HepG2 (cell line): ENCODE data around the gene FIZ1. TPM values are rescaled to one million over a fixed set of nuclear protein-coding genes. Genes with fewer than 3 reads are reported as not detected.

Experiments
- CHD4 ChIP-seq: fragments of 200-600 bp; sonication (generic); IDR thresholded peaks from 2 replicates; pipeline ENCODE4 v1.7.0; 2017; ENCODE audit warnings: mild to moderate bottlenecking, low read length, borderline replicate concordance
- FOXC1 ChIP-seq: sonication (generic); formaldehyde crosslinking; IDR thresholded peaks from 2 replicates; pipeline ENCODE4 v1.8.0; 2022; ENCODE audit warnings: mild to moderate bottlenecking, missing genetic modification reagents, borderline replicate concordance
- FOXJ3 ChIP-seq: sonication (generic); formaldehyde crosslinking; IDR thresholded peaks from 2 replicates; pipeline ENCODE4 v1.4.0; 2020; ENCODE audit warnings: missing genetic modification reagents, mild to moderate bottlenecking, borderline replicate concordance
- HNRNPUL1 ChIP-seq: fragments of 200-400 bp; formaldehyde crosslinking; IDR thresholded peaks from 2 replicates; pipeline ENCODE4 v1.6.1; 2017; ENCODE audit warnings: low read depth, mild to moderate bottlenecking, low read length, moderate library complexity
- REPIN1 ChIP-seq: sonication (generic); formaldehyde crosslinking; IDR thresholded peaks from 2 replicates; pipeline ENCODE4 v1.8.0; 2022; ENCODE audit warnings: missing genetic modification reagents, low read depth, mild to moderate bottlenecking, borderline replicate concordance
- SIX4 ChIP-seq: sonication (generic); formaldehyde crosslinking; IDR thresholded peaks from 2 replicates; pipeline ENCODE4 v1.4.0; 2020; ENCODE audit warnings: missing genetic modification reagents
- TCF7 ChIP-seq: sonication (generic); IDR thresholded peaks from 2 replicates; pipeline ENCODE4 v1.6.1; 2016; ENCODE audit warnings: antibody characterized with exemption, low read depth
- ZIK1 ChIP-seq: sonication (generic); formaldehyde crosslinking; IDR thresholded peaks from 2 replicates; pipeline ENCODE4 v1.5.0; 2020; ENCODE audit warnings: mild to moderate bottlenecking, low read depth, missing genetic modification reagents, borderline replicate concordance
- ZNF567 ChIP-seq: sonication (generic); formaldehyde crosslinking; IDR thresholded peaks from 2 replicates; pipeline ENCODE4 v1.8.1; 2023; ENCODE audit warnings: mild to moderate bottlenecking, missing genetic modification reagents, borderline replicate concordance
- ZNF720 ChIP-seq: sonication (generic); formaldehyde crosslinking; IDR thresholded peaks from 2 replicates; pipeline ENCODE4 v1.4.0; 2020; ENCODE audit warnings: missing genetic modification reagents
- polyA plus RNA-seq, 8 experiments: library from polyadenylated mRNA; depleted of rRNA in 3 of 8; stranded (reverse) in 7 of 8; unstranded in 1 of 8; fragments of >200 nt; fragmentation: Illumina TruSeq in 4 of 8; extraction: Trizol in 4 of 8; gene quantifications; 2 replicates each; pipeline versions ENCODE4 v1.2.1 to v1.2.3, GENCODE V29; 2011 to 2016; ENCODE audit warnings: low read depth in 4 of 8, missing spikeins in 1 of 8, mixed read lengths in 1 of 8; ENCODE audit not compliant: insufficient read depth in 1 of 8
- total RNA-seq, 5 experiments: library from RNA; depleted of rRNA; stranded (reverse); fragments of >200 nt; fragmentation: Illumina TruSeq; extraction: Trizol; gene quantifications; 2 replicates each; pipeline ENCODE4 v1.2.3, GENCODE V29; 2016; ENCODE audit warnings: low read depth in 1 of 5
- TF ChIP-seq, protein P1 (sequence below): fragments of 450-650 bp; IDR thresholded peaks from 2 replicates; pipeline ENCODE4 v1.6.1; 2017; ENCODE audit warnings: mild to moderate bottlenecking
- TF ChIP-seq, protein P2 (sequence below): sonication (generic); formaldehyde crosslinking; IDR thresholded peaks from 2 replicates; pipeline ENCODE4 v1.5.0; 2020; ENCODE audit warnings: missing genetic modification reagents
- TF ChIP-seq, protein P3 (sequence below): sonication (generic); formaldehyde crosslinking; IDR thresholded peaks from 2 replicates; pipeline ENCODE4 v1.5.0; 2020; ENCODE audit warnings: mild to moderate bottlenecking, missing genetic modification reagents
- TF ChIP-seq, protein P4 (sequence below): sonication (generic); formaldehyde crosslinking; IDR thresholded peaks from 2 replicates; pipeline ENCODE4 v1.9.0; 2022; ENCODE audit warnings: low read depth, missing genetic modification reagents
- TF ChIP-seq, protein P5 (sequence below): sonication (generic); formaldehyde crosslinking; IDR thresholded peaks from 2 replicates; pipeline ENCODE4 v1.8.0; 2022; ENCODE audit warnings: missing genetic modification reagents, low read depth, mild to moderate bottlenecking, borderline replicate concordance
- TF ChIP-seq, protein P6 (sequence below): sonication (generic); formaldehyde crosslinking; IDR thresholded peaks from 2 replicates; pipeline ENCODE4 v1.9.0; 2021; ENCODE audit warnings: missing genetic modification reagents, borderline replicate concordance
- TF ChIP-seq, protein P7 (sequence below): sonication (generic); formaldehyde crosslinking; IDR thresholded peaks from 2 replicates; pipeline ENCODE4 v1.5.1; 2020; ENCODE audit warnings: missing genetic modification reagents, mild to moderate bottlenecking, borderline replicate concordance

The FIZ1 gene
- total and polyA plus RNA-seq, 2 of the 13 experiments (the other 11 are each of a cell fraction or from before 2014, with no cell fraction given) = 3.6 to 5.9 TPM

DNA sequence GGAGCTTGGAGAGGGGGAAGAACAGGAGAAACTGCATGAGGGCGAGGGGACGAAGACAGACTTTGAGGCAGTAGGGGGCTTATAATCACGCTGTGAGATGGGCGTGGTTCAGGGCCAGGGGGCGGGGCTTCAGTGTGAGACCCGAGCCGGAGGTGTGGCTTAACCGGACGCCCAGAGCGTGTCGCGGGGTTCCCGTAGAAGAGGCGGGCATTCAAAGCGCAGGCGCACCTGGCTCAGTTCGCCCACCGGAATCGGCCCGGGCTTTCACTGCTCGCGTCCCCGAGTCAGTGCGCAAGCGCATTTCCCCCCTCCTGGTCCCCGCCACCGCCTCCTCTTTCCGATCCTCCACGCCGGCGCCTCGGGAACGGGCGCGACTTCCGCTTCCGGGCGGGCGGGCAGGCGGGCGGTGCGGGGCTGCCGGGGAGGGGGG lies 5.9 kb upstream of the FIZ1 start (continued):
- TF ChIP-seq, protein P1, sequence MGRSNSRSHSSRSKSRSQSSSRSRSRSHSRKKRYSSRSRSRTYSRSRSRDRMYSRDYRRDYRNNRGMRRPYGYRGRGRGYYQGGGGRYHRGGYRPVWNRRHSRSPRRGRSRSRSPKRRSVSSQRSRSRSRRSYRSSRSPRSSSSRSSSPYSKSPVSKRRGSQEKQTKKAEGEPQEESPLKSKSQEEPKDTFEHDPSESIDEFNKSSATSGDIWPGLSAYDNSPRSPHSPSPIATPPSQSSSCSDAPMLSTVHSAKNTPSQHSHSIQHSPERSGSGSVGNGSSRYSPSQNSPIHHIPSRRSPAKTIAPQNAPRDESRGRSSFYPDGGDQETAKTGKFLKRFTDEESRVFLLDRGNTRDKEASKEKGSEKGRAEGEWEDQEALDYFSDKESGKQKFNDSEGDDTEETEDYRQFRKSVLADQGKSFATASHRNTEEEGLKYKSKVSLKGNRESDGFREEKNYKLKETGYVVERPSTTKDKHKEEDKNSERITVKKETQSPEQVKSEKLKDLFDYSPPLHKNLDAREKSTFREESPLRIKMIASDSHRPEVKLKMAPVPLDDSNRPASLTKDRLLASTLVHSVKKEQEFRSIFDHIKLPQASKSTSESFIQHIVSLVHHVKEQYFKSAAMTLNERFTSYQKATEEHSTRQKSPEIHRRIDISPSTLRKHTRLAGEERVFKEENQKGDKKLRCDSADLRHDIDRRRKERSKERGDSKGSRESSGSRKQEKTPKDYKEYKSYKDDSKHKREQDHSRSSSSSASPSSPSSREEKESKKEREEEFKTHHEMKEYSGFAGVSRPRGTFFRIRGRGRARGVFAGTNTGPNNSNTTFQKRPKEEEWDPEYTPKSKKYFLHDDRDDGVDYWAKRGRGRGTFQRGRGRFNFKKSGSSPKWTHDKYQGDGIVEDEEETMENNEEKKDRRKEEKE = no peak
- TF ChIP-seq ZNF720 (CRISPR knock-in tag) (no peak), CHD4 (no peak), FOXJ3 (no peak), SIX4 (peak; percentile 20; the same call in 1 of the 2 replicates), ZIK1 (CRISPR knock-in tag) (no peak), HNRNPUL1 (no peak), FOXC1 (CRISPR knock-in tag) (peak; percentile 60; the same call in 1 of the 2 replicates), ZNF567 (CRISPR knock-in tag) (no peak), TCF7 (no peak), REPIN1 (CRISPR knock-in tag) (no peak)
- TF ChIP-seq, protein P2, sequence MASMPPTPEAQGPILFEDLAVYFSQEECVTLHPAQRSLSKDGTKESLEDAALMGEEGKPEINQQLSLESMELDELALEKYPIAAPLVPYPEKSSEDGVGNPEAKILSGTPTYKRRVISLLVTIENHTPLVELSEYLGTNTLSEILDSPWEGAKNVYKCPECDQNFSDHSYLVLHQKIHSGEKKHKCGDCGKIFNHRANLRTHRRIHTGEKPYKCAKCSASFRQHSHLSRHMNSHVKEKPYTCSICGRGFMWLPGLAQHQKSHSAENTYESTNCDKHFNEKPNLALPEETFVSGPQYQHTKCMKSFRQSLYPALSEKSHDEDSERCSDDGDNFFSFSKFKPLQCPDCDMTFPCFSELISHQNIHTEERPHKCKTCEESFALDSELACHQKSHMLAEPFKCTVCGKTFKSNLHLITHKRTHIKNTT = no peak
- TF ChIP-seq, protein P3, sequence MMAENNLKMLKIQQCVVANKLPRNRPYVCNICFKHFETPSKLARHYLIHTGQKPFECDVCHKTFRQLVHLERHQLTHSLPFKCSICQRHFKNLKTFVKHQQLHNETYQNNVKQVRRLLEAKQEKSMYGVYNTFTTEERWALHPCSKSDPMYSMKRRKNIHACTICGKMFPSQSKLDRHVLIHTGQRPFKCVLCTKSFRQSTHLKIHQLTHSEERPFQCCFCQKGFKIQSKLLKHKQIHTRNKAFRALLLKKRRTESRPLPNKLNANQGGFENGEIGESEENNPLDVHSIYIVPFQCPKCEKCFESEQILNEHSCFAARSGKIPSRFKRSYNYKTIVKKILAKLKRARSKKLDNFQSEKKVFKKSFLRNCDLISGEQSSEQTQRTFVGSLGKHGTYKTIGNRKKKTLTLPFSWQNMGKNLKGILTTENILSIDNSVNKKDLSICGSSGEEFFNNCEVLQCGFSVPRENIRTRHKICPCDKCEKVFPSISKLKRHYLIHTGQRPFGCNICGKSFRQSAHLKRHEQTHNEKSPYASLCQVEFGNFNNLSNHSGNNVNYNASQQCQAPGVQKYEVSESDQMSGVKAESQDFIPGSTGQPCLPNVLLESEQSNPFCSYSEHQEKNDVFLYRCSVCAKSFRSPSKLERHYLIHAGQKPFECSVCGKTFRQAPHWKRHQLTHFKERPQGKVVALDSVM (CRISPR knock-in tag) = no peak
- TF ChIP-seq, protein P4, sequence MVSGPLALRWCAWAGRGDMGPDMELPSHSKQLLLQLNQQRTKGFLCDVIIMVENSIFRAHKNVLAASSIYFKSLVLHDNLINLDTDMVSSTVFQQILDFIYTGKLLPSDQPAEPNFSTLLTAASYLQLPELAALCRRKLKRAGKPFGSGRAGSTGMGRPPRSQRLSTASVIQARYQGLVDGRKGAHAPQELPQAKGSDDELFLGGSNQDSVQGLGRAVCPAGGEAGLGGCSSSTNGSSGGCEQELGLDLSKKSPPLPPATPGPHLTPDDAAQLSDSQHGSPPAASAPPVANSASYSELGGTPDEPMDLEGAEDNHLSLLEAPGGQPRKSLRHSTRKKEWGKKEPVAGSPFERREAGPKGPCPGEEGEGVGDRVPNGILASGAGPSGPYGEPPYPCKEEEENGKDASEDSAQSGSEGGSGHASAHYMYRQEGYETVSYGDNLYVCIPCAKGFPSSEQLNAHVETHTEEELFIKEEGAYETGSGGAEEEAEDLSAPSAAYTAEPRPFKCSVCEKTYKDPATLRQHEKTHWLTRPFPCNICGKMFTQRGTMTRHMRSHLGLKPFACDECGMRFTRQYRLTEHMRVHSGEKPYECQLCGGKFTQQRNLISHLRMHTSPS (CRISPR knock-in tag) = no peak
- TF ChIP-seq, protein P5, sequence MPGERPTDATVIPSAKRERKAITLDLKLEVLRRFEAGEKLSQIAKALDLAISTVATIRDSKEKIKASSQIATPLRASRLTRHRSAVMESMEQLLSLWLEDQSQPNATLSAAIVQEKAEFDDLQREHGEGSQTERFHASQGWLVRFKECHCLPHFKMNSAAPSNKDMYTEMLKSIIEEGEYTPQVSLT (CRISPR knock-in tag) = no peak
- TF ChIP-seq, protein P6, sequence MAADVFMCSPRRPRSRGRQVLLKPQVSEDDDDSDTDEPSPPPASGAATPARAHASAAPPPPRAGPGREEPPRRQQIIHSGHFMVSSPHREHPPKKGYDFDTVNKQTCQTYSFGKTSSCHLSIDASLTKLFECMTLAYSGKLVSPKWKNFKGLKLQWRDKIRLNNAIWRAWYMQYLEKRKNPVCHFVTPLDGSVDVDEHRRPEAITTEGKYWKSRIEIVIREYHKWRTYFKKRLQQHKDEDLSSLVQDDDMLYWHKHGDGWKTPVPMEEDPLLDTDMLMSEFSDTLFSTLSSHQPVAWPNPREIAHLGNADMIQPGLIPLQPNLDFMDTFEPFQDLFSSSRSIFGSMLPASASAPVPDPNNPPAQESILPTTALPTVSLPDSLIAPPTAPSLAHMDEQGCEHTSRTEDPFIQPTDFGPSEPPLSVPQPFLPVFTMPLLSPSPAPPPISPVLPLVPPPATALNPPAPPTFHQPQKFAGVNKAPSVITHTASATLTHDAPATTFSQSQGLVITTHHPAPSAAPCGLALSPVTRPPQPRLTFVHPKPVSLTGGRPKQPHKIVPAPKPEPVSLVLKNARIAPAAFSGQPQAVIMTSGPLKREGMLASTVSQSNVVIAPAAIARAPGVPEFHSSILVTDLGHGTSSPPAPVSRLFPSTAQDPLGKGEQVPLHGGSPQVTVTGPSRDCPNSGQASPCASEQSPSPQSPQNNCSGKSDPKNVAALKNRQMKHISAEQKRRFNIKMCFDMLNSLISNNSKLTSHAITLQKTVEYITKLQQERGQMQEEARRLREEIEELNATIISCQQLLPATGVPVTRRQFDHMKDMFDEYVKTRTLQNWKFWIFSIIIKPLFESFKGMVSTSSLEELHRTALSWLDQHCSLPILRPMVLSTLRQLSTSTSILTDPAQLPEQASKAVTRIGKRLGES (CRISPR knock-in tag) = no peak
- TF ChIP-seq, protein P7, sequence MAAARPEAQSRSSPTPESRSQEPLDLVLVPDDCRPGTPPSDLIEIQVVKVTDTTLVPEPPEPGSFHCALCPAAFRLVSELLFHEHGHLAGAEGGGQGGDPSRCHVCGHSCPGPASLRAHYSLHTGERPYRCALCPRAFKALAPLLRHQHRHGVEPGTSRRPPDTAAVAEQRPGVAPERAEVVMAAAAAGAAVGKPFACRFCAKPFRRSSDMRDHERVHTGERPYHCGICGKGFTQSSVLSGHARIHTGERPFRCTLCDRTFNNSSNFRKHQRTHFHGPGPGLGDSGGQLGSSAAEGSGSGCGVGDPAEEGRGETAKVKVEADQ = no peak
